ENCODE data around the gene UBXN10.

Gene UBXN10

DNA sequence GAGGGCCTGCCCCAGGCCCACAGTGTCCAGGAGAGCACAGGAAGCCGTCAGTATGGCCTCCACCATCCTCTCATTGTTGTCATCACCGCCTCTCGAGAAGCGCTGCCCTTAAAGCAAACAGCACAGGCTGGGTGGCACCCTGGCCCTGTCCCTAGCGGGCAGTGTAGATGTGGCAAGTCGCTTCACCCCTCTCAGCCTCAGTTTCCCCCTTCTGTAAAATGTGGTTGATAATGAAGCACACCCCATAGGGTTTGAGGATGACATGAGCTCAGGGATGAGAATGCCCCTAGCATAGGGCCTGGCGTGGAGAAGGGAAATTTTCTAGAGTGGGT lies 33.3 kb upstream of the UBXN10 start:
- no peak for DNase-seq

DNA sequence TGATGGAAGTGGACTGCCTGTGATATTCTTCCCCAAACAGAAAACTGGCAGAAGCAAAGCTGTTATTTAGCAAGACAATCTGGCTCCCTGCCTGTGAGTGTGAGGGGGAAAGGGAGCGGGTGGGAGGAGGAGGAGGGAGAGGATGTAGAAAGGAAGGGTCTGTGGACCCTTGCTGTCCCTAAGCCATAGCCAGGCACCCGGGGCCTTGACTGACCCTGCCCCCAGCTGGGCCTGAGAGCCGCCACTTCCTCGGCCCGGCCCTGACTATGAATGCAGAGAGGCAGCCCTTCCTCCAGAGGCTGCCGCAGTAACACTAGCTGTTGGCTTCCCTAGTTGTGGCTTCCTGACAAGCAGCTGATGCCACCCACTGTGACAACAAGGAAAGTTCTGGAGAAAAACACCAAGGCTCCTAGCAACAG lies 32.9 kb upstream of the UBXN10 start:
- no peak for DNase-seq

DNA sequence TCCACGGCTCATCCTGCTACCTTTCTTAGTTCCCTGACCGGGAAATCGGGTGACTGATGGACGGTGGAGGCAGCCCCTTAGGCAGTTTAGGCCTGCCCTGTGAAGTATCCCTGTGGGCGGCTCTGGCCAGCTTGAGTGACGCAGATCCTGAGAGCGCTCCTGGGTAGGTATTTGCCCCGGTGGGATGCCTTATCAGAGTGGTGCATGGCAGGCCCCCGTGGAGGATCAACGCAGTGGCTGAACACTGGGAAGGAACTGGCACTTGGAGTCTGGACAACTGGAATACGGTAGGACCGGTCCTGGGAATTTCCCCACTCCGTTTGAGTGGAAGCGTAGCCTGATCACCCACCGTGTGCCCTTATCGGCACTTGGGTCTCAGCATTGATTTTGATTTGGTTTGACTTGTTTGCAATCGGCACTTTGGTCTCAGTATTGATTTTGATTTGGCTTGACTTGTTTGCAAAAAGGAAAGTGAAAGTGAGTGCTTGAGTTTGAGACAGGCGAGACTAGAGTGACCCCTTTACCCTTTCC lies 31.5 kb upstream of the UBXN10 start:
- DNase-seq = no peak

DNA sequence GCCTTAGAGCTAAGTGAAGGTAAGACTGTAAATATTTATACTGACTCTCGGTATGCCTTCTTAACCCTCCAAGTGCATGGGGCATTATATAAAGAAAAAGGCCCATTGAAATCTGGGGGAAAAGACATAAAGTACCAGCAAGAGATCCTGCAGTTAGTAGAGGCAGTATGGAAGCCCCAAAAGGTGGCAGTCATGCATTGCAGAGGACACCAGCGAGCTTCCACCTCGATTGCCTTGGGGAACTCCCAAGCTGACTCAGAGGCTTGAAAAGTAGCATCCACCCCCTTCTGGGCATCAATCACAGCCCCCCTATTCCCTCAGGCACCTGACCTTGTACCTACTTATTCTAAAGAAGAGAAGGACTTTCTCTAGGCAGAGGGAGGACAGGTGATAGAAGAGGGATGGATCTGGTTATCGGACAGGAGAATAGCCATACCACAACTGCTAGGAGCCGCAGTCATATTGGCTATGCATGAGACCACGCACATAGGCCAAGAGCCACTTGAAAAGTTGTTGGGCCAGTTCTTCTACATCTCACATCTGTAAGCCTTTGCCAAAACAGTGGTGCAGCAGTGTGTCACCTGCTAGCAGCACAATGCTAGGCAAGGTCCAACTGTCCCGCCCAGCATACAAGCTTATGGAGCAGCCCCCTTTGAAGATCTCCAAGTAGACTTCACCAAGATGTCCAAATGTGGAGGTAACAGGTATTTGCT lies 27.4 kb upstream of the UBXN10 start:
- no peak for DNase-seq

DNA sequence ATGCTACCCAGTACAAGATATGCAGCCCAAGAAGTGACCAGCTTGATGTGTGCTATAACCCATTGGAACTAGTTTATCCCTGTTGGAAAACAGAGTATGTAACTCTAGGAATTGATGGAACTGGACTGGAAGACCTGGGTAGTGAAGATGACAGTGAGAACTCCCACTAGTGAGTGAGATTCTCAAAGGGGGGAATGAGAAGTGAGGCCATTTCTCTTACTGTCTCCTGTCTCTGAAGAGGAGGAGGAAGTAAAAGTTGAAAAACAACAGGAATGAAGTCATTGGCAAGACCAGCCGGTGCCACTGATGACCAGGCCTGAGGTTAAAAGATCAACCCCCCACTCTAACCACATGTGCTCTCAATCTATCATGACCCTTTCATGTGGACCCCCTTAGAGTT lies 25.9 kb upstream of the UBXN10 start:
- peak; percentile 29 for DNase-seq

DNA sequence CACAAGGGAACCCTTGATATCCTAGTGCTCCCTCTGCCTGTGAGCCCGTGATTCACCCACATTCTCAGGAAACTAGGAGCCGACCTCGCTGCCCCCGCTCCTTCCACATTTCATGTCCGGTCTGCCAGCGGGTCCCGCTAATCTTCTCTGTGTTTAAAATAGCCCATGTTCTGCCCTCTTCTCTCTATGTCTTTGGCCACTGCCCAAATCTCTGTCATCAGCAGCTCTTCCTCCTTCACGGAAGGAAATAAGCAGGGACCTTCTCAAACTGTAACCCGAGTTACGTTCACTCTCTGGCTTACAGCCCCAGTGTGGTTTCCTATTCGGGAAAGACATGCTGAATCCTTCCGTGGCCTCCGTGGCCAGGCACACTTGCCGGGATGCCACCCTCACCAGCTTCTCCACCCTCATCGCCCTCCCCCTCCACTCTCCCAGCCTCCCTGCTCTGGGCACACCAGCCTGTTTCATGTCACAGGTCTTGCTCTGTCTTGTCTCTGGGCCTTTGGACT lies 21.1 kb upstream of the UBXN10 start:
- no peak for DNase-seq

DNA sequence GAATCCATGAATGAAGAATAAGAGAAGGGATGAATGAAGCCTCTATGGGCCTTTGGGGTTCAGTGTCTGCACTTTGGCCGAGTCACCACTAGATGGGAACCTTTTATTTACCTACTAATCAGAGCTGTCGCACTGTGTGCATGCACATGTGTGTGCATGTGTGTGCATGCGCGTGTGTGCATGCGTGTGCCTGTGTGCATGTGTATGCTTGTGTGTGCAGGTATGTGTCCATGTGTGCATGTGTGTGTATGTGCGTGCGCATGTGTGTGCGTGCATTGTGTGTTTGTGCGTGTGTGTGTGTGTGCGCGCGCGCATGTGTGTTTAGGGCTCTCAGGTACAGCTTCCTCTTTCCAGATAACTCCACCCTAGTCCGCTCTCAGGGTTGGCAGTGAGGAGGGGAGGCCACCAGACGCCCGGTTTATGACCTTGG lies 20.4 kb upstream of the UBXN10 start:
- DNase-seq = no peak

DNA sequence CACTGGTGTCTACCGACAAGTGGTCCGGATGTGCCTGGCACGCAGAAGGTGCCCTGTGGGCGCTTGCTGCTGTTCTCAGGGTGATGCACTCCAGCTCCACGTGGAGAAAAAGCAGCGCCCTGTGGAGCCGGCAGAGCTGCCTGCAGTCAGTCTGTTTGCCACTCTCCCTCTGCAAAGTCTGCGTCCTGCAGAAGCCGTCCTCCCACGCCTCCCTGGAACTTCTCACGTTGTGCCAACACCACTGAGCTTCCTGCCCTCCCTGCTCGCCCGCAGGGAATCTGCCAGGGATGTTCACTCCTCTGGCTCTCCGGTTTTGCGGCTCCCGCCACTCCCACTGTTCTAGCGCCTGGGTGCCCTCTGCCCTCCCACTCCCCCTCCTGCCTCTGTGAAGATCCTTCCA lies 19.8 kb upstream of the UBXN10 start:
- DNase-seq = peak; percentile 76

DNA sequence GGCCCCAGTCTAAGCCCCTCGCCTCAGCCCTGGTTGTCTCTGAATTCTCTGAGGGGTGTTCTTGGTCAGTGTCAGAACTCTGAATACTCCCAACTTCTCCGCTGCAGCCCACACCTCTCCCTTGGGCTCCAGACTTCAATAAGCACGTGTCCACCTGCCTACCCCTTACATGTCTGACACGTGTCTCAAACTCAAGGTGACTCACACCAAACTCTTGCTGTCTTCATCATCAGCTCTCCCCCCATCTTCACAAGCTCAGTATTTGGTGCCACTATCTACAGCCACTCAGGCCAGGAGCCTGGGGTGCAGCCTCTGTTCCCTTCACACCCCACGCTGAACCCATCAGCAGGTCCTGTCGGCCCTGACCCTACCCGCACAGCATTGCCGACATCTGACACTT lies 18.8 kb upstream of the UBXN10 start:
- no peak for DNase-seq

DNA sequence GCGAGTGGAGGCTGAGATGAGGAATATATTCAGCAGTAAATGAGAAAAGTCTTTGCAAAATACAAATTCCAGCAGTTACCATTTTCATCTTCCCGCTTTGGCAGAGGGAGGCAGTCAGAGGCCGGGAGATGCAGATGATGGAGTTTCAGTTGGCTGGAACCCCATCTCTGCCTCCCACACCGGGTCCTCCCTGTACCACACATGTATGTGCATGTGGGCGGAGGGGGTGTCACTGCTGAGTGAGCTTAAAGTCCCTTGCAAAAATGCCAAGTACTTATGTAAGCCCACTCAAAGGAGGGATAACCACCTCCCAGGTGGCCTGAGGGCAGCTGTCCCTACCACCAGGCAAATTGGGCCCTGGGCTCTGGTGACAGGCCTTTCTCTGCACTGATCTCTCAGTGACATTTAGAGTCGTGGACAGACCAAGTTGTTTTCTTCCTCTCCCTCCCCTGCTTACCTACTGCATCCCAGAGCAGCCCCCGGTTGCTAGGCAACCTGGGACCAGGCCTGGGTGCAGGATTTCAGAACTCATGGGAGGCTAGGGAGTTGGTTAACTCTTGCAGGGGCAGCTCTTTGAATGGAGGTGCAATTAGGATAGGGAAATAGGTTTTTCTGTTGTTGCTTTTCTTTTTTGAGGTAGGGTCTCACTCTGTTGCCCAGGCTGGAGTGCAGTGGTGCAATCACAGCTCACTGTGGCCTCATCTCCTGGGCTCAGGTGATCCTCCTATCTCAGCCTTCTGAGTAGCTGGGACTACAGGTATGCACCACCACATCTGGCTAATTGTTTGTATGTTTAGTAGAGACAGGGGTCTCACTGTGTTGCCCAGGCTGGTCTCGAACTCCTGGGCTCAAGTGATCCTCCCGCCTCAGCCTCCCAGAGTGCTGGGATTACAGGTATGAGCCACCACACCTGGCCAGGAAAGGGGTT lies 17.1 kb upstream of the UBXN10 start:
- no peak for DNase-seq

DNA sequence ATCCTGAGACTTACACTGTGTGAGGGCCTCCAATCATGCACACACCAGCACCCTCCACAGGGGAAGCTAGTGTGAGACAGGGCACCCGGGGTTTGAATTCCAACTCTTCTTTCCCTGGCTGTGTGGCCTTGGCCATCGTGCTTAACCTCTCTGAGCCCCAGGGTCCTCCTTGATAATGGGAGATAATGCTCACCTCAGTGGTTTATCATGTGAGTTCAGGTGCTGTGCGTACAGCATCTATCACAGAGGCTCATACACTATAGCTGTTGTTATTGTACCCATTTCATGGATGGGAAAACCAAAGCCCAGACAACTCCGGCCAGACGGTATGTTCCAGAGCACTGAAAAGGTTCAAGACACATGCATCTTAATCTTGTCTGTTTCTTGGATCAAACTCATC lies 16.0 kb upstream of the UBXN10 start:
- no peak for DNase-seq

DNA sequence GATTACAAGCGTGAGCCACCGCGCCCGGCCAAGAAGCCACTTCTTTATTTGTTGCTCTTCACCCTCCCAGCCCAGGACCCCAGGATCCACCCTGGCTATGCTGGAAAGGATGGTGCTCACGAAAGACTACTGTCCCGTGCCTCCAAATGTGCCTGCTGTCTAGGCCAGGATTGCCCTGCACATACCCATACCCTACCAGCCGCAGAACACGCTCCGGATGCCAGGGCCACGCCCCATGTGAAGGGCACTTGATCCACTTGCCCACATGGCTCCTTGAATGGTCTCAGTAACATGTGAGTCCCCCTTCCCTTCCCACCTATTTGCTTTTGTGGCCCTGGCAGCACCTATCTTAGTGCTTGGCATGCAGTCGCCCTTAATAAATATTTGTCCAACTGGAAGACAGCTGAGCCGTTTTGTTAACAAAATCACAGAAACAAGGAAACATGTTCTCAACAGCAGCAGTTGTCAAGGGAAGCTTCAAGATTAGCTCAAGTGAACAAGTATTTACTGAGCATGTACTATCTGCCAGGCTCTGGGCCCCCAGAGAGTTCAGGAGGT lies 13.8 kb upstream of the UBXN10 start:
- no peak for DNase-seq

DNA sequence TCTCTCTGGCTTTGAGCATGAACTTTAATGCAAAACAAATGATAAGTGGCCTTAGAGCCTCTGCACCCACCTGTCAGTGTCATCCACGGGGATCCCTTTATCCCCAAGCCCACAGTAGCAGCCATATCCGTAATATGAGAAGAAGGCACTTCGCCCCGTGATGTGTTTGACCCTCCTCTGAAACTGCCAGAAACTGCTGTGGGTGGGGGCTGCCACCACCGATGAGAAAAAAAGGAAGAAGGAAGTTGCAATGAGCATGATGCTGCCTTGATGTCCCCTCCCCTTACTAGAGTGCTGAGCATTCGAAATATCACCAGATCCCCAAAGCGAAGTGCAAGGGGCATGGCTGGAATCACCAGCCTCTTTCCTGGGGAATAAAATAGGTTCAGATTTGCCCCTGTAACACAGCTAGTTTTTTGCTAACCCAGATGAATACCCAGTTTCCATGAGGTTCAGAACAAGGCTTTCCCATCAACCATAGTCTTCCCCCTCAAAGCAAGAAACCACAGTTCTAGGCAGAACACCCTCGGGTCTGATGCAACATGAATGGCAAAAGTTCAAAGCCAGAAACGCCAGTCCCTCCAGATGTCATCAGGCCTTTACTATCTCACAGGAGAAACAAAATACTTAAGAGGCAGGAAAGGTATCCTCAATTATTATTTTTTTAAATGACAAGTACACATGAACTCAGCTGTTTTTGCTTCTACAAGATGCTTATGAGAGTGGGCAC lies 10.8 kb upstream of the UBXN10 start:
- no peak for DNase-seq

DNA sequence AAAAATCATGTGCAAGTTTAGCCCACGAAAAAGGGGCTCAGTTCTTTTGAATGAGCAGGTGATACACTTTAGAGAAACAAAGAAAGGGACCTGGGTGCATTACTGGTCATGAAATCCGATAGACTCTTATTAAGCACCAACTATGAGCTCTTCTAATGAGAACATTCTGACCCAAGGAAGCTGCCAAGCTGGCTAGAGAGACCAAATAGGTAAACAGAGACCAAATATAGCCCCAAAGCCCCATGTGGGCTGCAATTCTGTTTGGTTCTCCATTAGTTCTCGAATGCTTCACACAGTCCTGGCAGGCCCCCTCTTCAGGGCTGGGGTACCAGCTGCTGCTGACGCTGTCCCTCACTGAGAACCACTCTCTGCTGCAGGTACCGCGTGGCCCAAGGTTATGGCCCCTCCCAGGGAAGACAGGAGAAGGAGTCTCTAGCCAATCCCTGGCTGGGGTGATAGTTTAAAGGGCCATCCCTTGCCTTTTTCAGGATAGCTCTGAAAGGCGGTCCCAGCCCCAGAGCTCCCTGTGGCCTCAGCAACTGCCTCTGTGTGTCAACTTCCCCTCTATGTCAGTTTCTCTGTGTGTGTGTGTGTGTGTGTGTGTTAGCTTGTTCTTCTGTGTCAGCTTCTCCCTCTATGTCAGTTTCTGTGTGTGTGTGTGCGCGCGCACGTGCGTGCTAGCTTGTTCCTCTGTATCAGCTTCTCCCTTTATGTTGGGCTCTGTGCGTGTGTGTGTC lies 7.1 kb upstream of the UBXN10 start:
- no peak for DNase-seq

DNA sequence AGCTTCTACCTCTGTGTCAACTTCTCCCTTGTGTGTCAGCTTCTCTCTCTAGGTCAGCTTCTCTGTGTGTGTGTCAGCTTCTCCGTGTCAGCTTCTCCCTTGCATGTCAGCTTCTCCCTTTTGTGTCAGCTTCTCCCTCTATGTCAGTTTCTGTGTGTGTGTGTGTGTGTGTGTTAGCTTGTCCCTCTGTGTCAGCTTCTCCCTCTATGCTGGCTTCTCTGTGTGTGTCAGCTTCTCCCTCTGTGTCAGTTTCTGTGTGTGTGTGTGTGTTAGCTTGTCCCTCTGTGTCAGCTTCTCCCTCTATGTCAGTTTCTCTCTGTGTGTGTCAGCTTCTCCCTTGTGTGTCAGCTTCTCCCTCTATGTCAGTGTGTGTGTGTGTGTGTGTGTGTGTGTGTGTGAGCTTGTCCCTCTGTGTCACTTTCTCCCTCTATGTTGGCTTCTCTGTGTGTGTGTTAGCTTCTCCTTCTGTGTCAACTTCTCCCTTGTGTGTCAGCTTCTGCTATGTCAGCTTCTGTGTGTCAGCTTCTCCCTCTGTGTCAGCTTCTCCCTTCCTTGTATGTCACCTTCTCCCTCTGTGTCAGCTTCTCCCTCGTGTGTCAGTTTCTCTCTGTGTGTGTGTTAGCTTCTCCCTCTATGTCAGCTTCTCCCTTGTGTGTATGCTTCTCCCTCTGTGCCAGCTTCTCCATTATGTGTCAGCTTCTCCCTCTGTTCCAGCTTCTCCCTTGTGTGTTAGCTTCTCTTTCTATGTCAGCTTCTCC lies 6.3 kb upstream of the UBXN10 start:
- no peak for DNase-seq

DNA sequence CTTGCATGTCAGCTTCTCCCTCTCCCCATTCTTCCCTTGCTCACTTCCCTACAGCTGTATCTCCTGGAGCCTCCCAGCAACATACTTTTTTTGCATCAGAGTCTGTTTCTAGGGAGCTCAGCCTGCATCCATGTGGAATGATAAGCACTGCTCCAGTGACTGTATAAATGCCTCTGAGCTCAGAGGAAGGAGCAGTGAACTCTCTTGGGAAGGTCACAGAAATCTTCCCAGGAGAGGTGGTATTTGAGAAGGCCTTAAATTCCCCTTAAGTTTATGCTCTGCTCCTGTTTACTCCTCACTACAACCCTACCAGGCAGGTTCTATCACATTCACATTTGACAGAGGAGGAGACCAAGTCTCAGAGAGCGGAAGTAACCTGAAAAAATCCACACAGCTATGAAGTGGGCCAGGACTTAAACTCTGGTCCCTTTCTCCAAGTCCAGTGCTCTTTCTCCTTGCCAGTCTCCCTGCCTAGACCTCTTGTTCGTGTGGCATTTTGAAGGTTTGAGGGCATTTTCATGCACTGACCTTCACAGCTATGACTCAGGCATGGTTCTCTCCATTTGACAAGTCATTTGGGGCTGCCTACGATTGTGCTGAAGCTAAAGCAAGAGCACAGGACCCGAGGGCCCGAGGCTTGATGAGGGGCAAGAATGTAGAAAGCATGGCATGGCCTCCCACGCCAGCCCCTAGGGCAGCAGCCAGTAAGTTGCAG lies 5.6 kb upstream of the UBXN10 start:
- DNase-seq = no peak

DNA sequence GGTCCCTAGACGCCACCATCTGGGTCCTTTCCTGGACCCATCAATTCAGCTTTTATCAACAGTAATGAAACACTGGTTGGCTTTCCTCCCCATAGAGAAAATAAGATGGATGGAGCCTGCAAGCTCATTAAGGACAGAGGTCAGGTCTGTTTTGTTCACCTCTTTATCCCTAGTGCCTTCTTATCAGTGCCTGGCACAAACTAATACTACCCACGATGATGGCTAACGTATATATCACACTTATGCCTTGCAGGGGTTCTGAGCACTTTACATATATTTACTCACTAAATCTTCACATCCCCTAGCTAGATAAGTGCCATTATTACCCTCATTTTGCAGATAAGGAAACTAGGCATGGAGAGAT lies 5.1 kb upstream of the UBXN10 start:
- no peak for DNase-seq

DNA sequence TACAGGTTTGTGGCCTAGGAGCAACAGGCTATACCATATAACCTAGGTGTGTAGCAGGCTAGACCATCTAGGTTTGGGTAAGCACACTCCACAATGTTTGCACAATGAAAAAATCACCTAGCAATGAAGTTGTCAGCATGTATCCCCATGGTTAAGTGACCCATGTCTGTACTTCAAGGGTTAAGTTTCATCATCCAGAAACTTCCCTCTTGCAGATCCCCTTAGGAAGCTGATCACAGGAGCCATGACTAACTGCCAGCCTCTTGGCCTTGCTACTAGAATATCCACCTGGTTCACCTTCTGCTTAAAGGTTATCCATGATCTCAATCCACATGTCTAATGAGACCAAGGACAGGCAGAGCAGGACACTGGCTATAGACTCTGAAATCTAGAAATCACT lies 3.5 kb upstream of the UBXN10 start:
- no peak for DNase-seq

DNA sequence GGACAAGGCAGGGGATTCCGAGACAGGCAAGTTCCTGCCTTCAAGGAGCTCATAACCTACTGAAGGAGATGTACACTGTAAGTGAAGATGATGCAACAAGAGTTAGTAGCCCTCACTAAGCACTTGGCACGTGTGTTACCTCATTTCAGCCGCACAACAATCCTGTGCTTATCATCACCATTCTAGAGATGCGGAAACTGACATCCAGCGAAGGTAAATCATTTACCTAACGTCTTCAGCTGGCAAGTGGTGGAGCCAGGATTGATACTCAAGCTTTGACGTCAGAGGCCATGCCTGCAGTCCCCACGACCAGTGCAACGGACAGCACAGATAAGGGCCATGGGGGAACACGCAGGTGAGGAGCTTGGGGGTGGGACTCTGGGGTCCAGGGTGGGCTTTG lies 2.9 kb upstream of the UBXN10 start:
- no peak for DNase-seq

DNA sequence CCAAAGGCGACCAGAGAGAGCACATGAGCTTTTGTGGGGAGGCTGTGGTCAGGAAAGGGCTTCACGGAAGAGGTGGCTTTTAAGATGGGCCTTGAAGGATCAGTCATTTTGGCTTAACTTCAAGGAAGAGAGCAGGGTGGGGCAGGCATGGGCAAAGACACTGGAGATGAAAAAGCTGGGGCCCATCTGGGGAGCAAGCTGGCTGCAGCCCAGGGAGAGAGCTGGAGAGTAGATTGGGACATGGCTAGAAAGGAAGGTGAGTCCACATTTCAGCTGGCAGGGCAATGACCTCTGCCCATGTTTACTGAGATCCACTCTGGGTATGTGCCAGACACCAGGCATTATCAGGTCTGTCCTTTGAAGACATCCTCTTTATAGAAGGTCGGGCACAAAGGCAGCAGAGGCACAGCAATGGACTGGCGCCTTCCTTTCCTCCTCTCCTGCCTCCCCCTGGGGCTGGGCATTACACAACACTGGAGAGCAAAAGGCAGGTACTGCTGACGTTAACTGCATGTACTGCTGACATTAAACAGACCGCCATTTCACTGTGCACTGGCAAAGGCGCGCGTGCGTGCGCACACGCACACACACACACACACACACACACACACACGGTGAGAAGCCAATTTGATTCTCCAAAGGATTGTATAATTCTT lies 2.2 kb upstream of the UBXN10 start:
- DNase-seq = no peak
